PC-3 (cell line): ENCODE measurements around the gene IL1RAP. TPM values are rescaled to one million over a fixed set of nuclear protein-coding genes. Genes with fewer than 3 reads are reported as not detected.

Experiments
- ATAC-seq: fragments of 200-7000 bp; cut with Tn5 transposase; 2 replicates; pipeline ENCODE4 v1.9.1; 2020; ENCODE audit warnings: mild to moderate bottlenecking, moderate library complexity
- BruUV-seq: library from RNA; stranded (reverse); fragments of 400-500 nt; replicated peaks from 2 replicates; lab custom pipeline; 2021; lab: Mats Ljungman, UMichigan
- CTCF ChIA-PET: fragments of 300-600 bp; sonication (Branson Sonifier 250); formaldehyde crosslinking; loops from one replicate; lab custom pipeline; 2022; ENCODE audit warnings: antibody characterized with exemption; lab: Charles Lee
- POLR2A ChIA-PET: fragments of 300-600 bp; sonication (Branson Sonifier 250); formaldehyde crosslinking; loops from one replicate; lab custom pipeline; 2022; ENCODE audit warnings: antibody characterized with exemption; ENCODE audit not compliant: unreplicated experiment; lab: Charles Lee
- DNase-seq: peaks from one replicate; pipeline ENCODE4 v3.0.0-alpha.2; 2015
- H2AFZ ChIP-seq: fragments of 300-600 bp; sonication (generic); 2 replicates; pipeline ENCODE4 v1.6.0; 2016; ENCODE audit warnings: antibody characterized with exemption, low read length
- H3F3A ChIP-seq: fragments of 300-600 bp; sonication (generic); one replicate; pipeline ENCODE4 v1.6.0; 2017; ENCODE audit warnings: antibody characterized with exemption, low read length, control low read depth, mild to moderate bottlenecking; ENCODE audit not compliant: unreplicated experiment
- H3K27ac ChIP-seq: fragments of 300-600 bp; sonication (generic); 2 replicates; pipeline ENCODE4 v1.5.1; 2016; ENCODE audit warnings: mild to moderate bottlenecking, low read length
- H3K27me3 ChIP-seq: fragments of 300-600 bp; sonication (generic); 2 replicates; pipeline ENCODE4 v1.6.1; 2016; ENCODE audit warnings: low read length, mixed read lengths
- H3K36me3 ChIP-seq: fragments of 300-600 bp; sonication (generic); 2 replicates; pipeline ENCODE4 v1.6.1; 2016; ENCODE audit warnings: low read depth, mixed run types, low read length, mixed read lengths
- H3K4me1 ChIP-seq: fragments of 300-600 bp; sonication (generic); 2 replicates; pipeline ENCODE4 v1.5.1; 2016; ENCODE audit warnings: low read length; ENCODE audit not compliant: insufficient read depth
- H3K4me2 ChIP-seq: fragments of 300-600 bp; sonication (generic); 2 replicates; pipeline ENCODE4 v1.6.0; 2016; ENCODE audit warnings: low read length
- H3K4me3 ChIP-seq: fragments of 300-600 bp; sonication (generic); 2 replicates; pipeline ENCODE4 v1.5.1; 2016; ENCODE audit warnings: mild to moderate bottlenecking, low read length, mixed read lengths
- H3K79me2 ChIP-seq: fragments of 300-600 bp; sonication (generic); 2 replicates; pipeline ENCODE4 v1.6.1; 2017; ENCODE audit warnings: low read length, mixed read lengths
- H3K9ac ChIP-seq: fragments of 300-600 bp; sonication (generic); 2 replicates; pipeline ENCODE4 v1.6.0; 2016; ENCODE audit warnings: mild to moderate bottlenecking, low read length
- H3K9me2 ChIP-seq: fragments of 300-600 bp; sonication (generic); replicated peaks from 2 replicates; pipeline ENCODE4 v1.6.1; 2016; ENCODE audit warnings: mixed run types, low read length, mixed read lengths
- H3K9me3 ChIP-seq: fragments of 300-600 bp; sonication (generic); 2 replicates; pipeline ENCODE4 v1.6.1; 2016; ENCODE audit warnings: low read length, mixed read lengths
- H4K20me1 ChIP-seq: fragments of 300-600 bp; sonication (generic); 2 replicates; pipeline ENCODE4 v1.6.1; 2016; ENCODE audit warnings: low read length, mixed read lengths
- CTCF ChIP-seq: fragments of 300-600 bp; sonication (generic); conservative IDR thresholded peaks from 2 replicates; pipeline ENCODE4 v1.5.1; 2017; ENCODE audit warnings: antibody characterized with exemption, low read depth, mild to moderate bottlenecking, low read length
- EZH2 ChIP-seq: fragments of 300-600 bp; sonication (generic); IDR thresholded peaks from one replicate; pipeline ENCODE4 v1.6.1; 2017; ENCODE audit warnings: antibody characterized with exemption, mild to moderate bottlenecking, low read length; ENCODE audit not compliant: unreplicated experiment
- EZH2phosphoT487 ChIP-seq: fragments of 300-600 bp; sonication (generic); IDR thresholded peaks from 2 replicates; pipeline ENCODE4 v1.6.1; 2018; ENCODE audit warnings: mild to moderate bottlenecking, antibody characterized with exemption, low read length, borderline replicate concordance
- intact Hi-C: fragments of 100-400 bp; cut with micrococcal nuclease; formaldehyde crosslinking; loops from 2 replicates; pipeline ENCODE4 v1.9.0; 2023
- total RNA-seq: library from RNA; depleted of rRNA; stranded (reverse); fragments of >200 nt; gene quantifications from 2 replicates; pipeline ENCODE4 v1.2.3, GENCODE V29; 2014

Gene IL1RAP
- total RNA-seq, 1 experiment from 2014 or later = 5.0 TPM

GRCh38 chr3:190596349-190597285, 82.7 kb downstream of the IL1RAP start:
- Histone ChIP-seq H4K20me1 (no peaks in the 10 kb centered on the region), H3K4me2 (no peak overlapping the region), H3K27ac (no peak overlapping the region), H3K27me3 (no peaks in the 10 kb centered on the region), H3F3A (no peaks in the 10 kb centered on the region), H3K79me2 (no peaks in the 10 kb centered on the region), H3K4me1 (0 out of 2 replicates have a peak, but pooled peaks cover 9% of the 10 kb centered on the region), H2AFZ (no peak overlapping the region), H3K36me3 (no peaks in the 10 kb centered on the region), H3K9me2 (no peaks in the 10 kb centered on the region), H3K4me3 (no peak overlapping the region), H3K9me3 (no peaks in the 10 kb centered on the region), H3K9ac (no peak overlapping the region)
- ChIA-PET CTCF (no interaction called here), POLR2A (interaction anchor here (0.6 kb wide), 1 partner anchor 82 kb away, joined by 5 read pairs; no protein-coding TSS in a partner anchor)
- ATAC-seq = peak; percentile 74
- BruUV-seq = no TSS peak
- DNase-seq = no peak
- TF ChIP-seq EZH2 (no peak), CTCF (no peak), EZH2phosphoT487 (no peak)
- intact Hi-C loops = no loop called here

GRCh38 chr3:190597291-190597690, 83.4 kb downstream of the IL1RAP start:
- no peak overlapping the region for H3K4me2 ChIP-seq
- H3K9ac ChIP-seq = no peak overlapping the region
- BruUV-seq = no TSS peak
- no peak overlapping the region for H2AFZ ChIP-seq
- DNase-seq = no peak
- no peak for TF ChIP-seq CTCF
- TF ChIP-seq EZH2phosphoT487 = no peak
- no peaks in the 10 kb centered on the region for H3F3A ChIP-seq
- 0 out of 2 replicates have a peak, but pooled peaks cover 9% of the 10 kb centered on the region for H3K4me1 ChIP-seq
- no peaks in the 10 kb centered on the region for H4K20me1 ChIP-seq
- ChIA-PET CTCF (no interaction called here), POLR2A (no interaction called here)
- no peaks in the 10 kb centered on the region for H3K36me3 ChIP-seq
- intact Hi-C loops = no loop called here
- no peak overlapping the region for H3K4me3 ChIP-seq
- H3K27ac ChIP-seq = no peak overlapping the region
- no peak for ATAC-seq
- no peaks in the 10 kb centered on the region for H3K79me2 ChIP-seq
- H3K27me3 ChIP-seq = no peaks in the 10 kb centered on the region
- H3K9me2 ChIP-seq = no peaks in the 10 kb centered on the region
- H3K9me3 ChIP-seq = no peaks in the 10 kb centered on the region

GRCh38 chr3:190601622-190602021, 87.7 kb downstream of the IL1RAP start:
- H3K4me3 ChIP-seq = no peak overlapping the region
- H3K79me2 ChIP-seq = no peaks in the 10 kb centered on the region
- no peak overlapping the region for H2AFZ ChIP-seq
- no peaks in the 10 kb centered on the region for H3K9me3 ChIP-seq
- CTCF ChIA-PET = no interaction called here
- ATAC-seq (no peak), DNase-seq (no peak)
- no TSS peak for BruUV-seq
- H4K20me1 ChIP-seq = no peaks in the 10 kb centered on the region
- H3K36me3 ChIP-seq = no peaks in the 10 kb centered on the region
- POLR2A ChIA-PET = no interaction called here
- H3K27ac ChIP-seq = no peak overlapping the region
- H3K9ac ChIP-seq = no peak overlapping the region
- H3F3A ChIP-seq = no peaks in the 10 kb centered on the region
- TF ChIP-seq EZH2phosphoT487 = no peak
- TF ChIP-seq EZH2 = no peak
- no peak for TF ChIP-seq CTCF
- intact Hi-C loops = no loop called here
- H3K27me3 ChIP-seq = no peaks in the 10 kb centered on the region
- H3K9me2 ChIP-seq = no peaks in the 10 kb centered on the region
- 0 out of 2 replicates have a peak, but pooled peaks cover 5% of the 10 kb centered on the region for H3K4me1 ChIP-seq
- H3K4me2 ChIP-seq = no peak overlapping the region
